Left renal cortex interstitium (tissue), 4 donors: ENCODE measurements around the gene MED13L. TPM values are rescaled to one million over a fixed set of nuclear protein-coding genes. Genes with fewer than 3 reads are reported as not detected.

ENCODE experiments used
- DNase-seq, 4 donors: peaks; one replicate each; pipeline ENCODE4 v3.0.0-alpha.2; 2013; ENCODE audit warnings: low read depth in 4 of 4, low spot score in 2 of 4, missing footprints in 1 of 4
- polyA plus RNA-seq, 4 donors: library from polyadenylated mRNA; unstranded; fragments of 120-200 nt; gene quantifications; one replicate each; pipeline ENCODE4 v1.2.1, GENCODE V29; 2013; ENCODE audit not compliant: insufficient read length in 4 of 4

The MED13L gene
- polyA plus RNA-seq, 4 donors = 66.8 to 88.0 (median 75.5) TPM

GRCh38 chr12:116068371-116068770 is 209.1 kb downstream of the MED13L start:
- DNase-seq = no peak

GRCh38 chr12:116067892-116068291 is 209.6 kb downstream of the MED13L start:
- no peak for DNase-seq

GRCh38 chr12:116066381-116067230 is 210.9 kb downstream of the MED13L start:
- no peak for DNase-seq

GRCh38 chr12:116065606-116066005 is 211.9 kb downstream of the MED13L start:
- DNase-seq = no peak

- no peak for DNase-seq
Measured at GRCh38 chr12:116064493-116064892, 213.0 kb downstream of the MED13L start.

- no peak for DNase-seq
Measured at GRCh38 chr12:116062698-116063097, 214.8 kb downstream of the MED13L start.

GRCh38 chr12:116060764-116061163 is 216.7 kb downstream of the MED13L start:
- no peak for DNase-seq

- no peak for DNase-seq
Measured at GRCh38 chr12:116059904-116060303, 217.6 kb downstream of the MED13L start.

- DNase-seq = no peak
Measured at GRCh38 chr12:116058574-116058973, 218.9 kb downstream of the MED13L start.

GRCh38 chr12:116057356-116057755 is 220.1 kb downstream of the MED13L start:
- DNase-seq = no peak

GRCh38 chr12:116055895-116056607 is 221.4 kb downstream of the MED13L start:
- no peak for DNase-seq

- no peak for DNase-seq
Measured at GRCh38 chr12:116054280-116054679, 223.2 kb downstream of the MED13L start.

GRCh38 chr12:116053479-116054200 is 223.9 kb downstream of the MED13L start:
- DNase-seq = no peak

GRCh38 chr12:116050275-116050674 is 227.2 kb downstream of the MED13L start:
- DNase-seq = no peak

GRCh38 chr12:116048879-116049278 is 228.6 kb downstream of the MED13L start:
- DNase-seq = no peak

GRCh38 chr12:116046039-116046438 is 231.5 kb downstream of the MED13L start:
- DNase-seq = no peak

GRCh38 chr12:116045150-116045549 is 232.3 kb downstream of the MED13L start:
- no peak for DNase-seq

- no peak for DNase-seq
Measured at GRCh38 chr12:116043659-116044535, 233.6 kb downstream of the MED13L start.

- DNase-seq = no peak
Measured at GRCh38 chr12:116040402-116040801, 237.1 kb downstream of the MED13L start.

- no peak for DNase-seq
Measured at GRCh38 chr12:116039081-116039480, 238.4 kb downstream of the MED13L start.
